Measurements from ENCODE around the gene ATP11B.

The ATP11B gene

GRCh38 chr3:182760576-182761164 is 32.6 kb upstream of the ATP11B start:
- no peak for DNase-seq
- H4K8ac ChIP-seq (ENCODE audit: low read depth, low read length): no peak overlapping the region
- H2BK5ac ChIP-seq (ENCODE audit: low read depth, low read length, poor library complexity): no peak overlapping the region
- H3K18ac ChIP-seq (ENCODE audit: low read length): no peak overlapping the region
- H3K79me1 ChIP-seq (ENCODE audit: low read length): no peaks in the 10 kb centered on the region
- no CpG with 5 or more reads among the region's 13 CpGs for WGBS (ENCODE audit: extremely low coverage, insufficient coverage, insufficient read length)
- H3K79me2 ChIP-seq (ENCODE audit: control insufficient read depth, insufficient read depth, low read length, poor library complexity): no peaks in the 10 kb centered on the region
- H3K4me1 ChIP-seq (ENCODE audit: control insufficient read depth in 1 of 2, insufficient read depth in 2 of 2, low read length in 2 of 2): no peaks in the 10 kb centered on the region
- H2BK120ac ChIP-seq (ENCODE audit: insufficient read depth, low read length, poor library complexity): no peak overlapping the region
- H3K27me3 ChIP-seq (ENCODE audit: insufficient read depth, low read length): no peaks in the 10 kb centered on the region
- no peak overlapping the region for H3K27ac ChIP-seq (ENCODE audit: low read depth, low read length)
- no peak overlapping the region for H4K91ac ChIP-seq (ENCODE audit: low read depth, low read length)
- H3K14ac ChIP-seq (ENCODE audit: low read length): no peak overlapping the region
- H2BK12ac ChIP-seq (ENCODE audit: low read length): no peak overlapping the region
- no peaks in the 10 kb centered on the region for H3K9me3 ChIP-seq (ENCODE audit: insufficient read depth, low read depth, low read length)
- H3K9ac ChIP-seq (ENCODE audit: low read length): no peak overlapping the region
- H2AFZ ChIP-seq (ENCODE audit: insufficient read depth, low read length, poor library complexity): no peak overlapping the region
- H2AK5ac ChIP-seq (ENCODE audit: low read length): no peak overlapping the region
- H3K4me2 ChIP-seq (ENCODE audit: low read length): no peak overlapping the region
- no peak overlapping the region for H3K4ac ChIP-seq (ENCODE audit: low read depth, low read length)
- H4K12ac ChIP-seq (ENCODE audit: low read depth, low read length): no peak overlapping the region
- H3K4me3 ChIP-seq (ENCODE audit: low read depth, low read length): no peak overlapping the region
- H3K23ac ChIP-seq (ENCODE audit: low read length): no peak overlapping the region
- H3K36me3 ChIP-seq (ENCODE audit: control insufficient read depth in 1 of 2, insufficient read depth in 2 of 2, low read length in 2 of 2): no peaks in the 10 kb centered on the region

GRCh38 chr3:182763896-182764295 is 29.4 kb upstream of the ATP11B start:
- Histone ChIP-seq H3K4ac (ENCODE audit: low read depth, low read length) (no peak overlapping the region), H2AK5ac (ENCODE audit: low read length) (no peak overlapping the region), H3K79me1 (ENCODE audit: low read length) (no peaks in the 10 kb centered on the region), H3K4me3 (ENCODE audit: low read depth, low read length) (no peak overlapping the region), H3K79me2 (ENCODE audit: control insufficient read depth, insufficient read depth, low read length, poor library complexity) (no peaks in the 10 kb centered on the region), H3K9me3 (ENCODE audit: insufficient read depth, low read depth, low read length) (no peaks in the 10 kb centered on the region), H4K8ac (ENCODE audit: low read depth, low read length) (no peak overlapping the region), H2BK120ac (ENCODE audit: insufficient read depth, low read length, poor library complexity) (no peak overlapping the region), H3K4me2 (ENCODE audit: low read length) (no peak overlapping the region), H4K12ac (ENCODE audit: low read depth, low read length) (no peak overlapping the region), H3K18ac (ENCODE audit: low read length) (no peak overlapping the region), H3K14ac (ENCODE audit: low read length) (no peak overlapping the region), H3K27ac (ENCODE audit: low read depth, low read length) (no peak overlapping the region), H2BK5ac (ENCODE audit: low read depth, low read length, poor library complexity) (no peak overlapping the region), H4K91ac (ENCODE audit: low read depth, low read length) (no peak overlapping the region), H3K23ac (ENCODE audit: low read length) (no peak overlapping the region), H2AFZ (ENCODE audit: insufficient read depth, low read length, poor library complexity) (no peak overlapping the region), H3K27me3 (ENCODE audit: insufficient read depth, low read length) (no peaks in the 10 kb centered on the region), H2BK12ac (ENCODE audit: low read length) (no peak overlapping the region), H3K36me3 (ENCODE audit: control insufficient read depth in 1 of 2, insufficient read depth in 2 of 2, low read length in 2 of 2) (no peaks in the 10 kb centered on the region), H3K4me1 (ENCODE audit: control insufficient read depth in 1 of 2, insufficient read depth in 2 of 2, low read length in 2 of 2) (no peaks in the 10 kb centered on the region), H3K9ac (ENCODE audit: low read length) (no peak overlapping the region)
- DNase-seq: no peak
- 100% methylated on average over 2 of the region's 2 CpGs for WGBS (ENCODE audit: extremely low coverage, insufficient coverage, insufficient read length)

GRCh38 chr3:182765287-182765686 is 28.0 kb upstream of the ATP11B start:
- Histone ChIP-seq H3K27ac (ENCODE audit: low read depth, low read length) (no peak overlapping the region), H3K14ac (ENCODE audit: low read length) (no peak overlapping the region), H3K9ac (ENCODE audit: low read length) (no peak overlapping the region), H3K27me3 (ENCODE audit: insufficient read depth, low read length) (no peaks in the 10 kb centered on the region), H2BK120ac (ENCODE audit: insufficient read depth, low read length, poor library complexity) (no peak overlapping the region), H2BK5ac (ENCODE audit: low read depth, low read length, poor library complexity) (no peak overlapping the region), H3K79me1 (ENCODE audit: low read length) (no peaks in the 10 kb centered on the region), H3K4ac (ENCODE audit: low read depth, low read length) (no peak overlapping the region), H3K4me1 (ENCODE audit: control insufficient read depth in 1 of 2, insufficient read depth in 2 of 2, low read length in 2 of 2) (no peaks in the 10 kb centered on the region), H3K4me3 (ENCODE audit: low read depth, low read length) (no peak overlapping the region), H3K79me2 (ENCODE audit: control insufficient read depth, insufficient read depth, low read length, poor library complexity) (no peaks in the 10 kb centered on the region), H4K12ac (ENCODE audit: low read depth, low read length) (no peak overlapping the region), H3K9me3 (ENCODE audit: insufficient read depth, low read depth, low read length) (no peaks in the 10 kb centered on the region), H3K4me2 (ENCODE audit: low read length) (no peak overlapping the region), H3K23ac (ENCODE audit: low read length) (no peak overlapping the region), H4K91ac (ENCODE audit: low read depth, low read length) (no peak overlapping the region), H3K18ac (ENCODE audit: low read length) (no peak overlapping the region), H3K36me3 (ENCODE audit: control insufficient read depth in 1 of 2, insufficient read depth in 2 of 2, low read length in 2 of 2) (no peaks in the 10 kb centered on the region), H2AFZ (ENCODE audit: insufficient read depth, low read length, poor library complexity) (no peak overlapping the region), H2BK12ac (ENCODE audit: low read length) (no peak overlapping the region), H4K8ac (ENCODE audit: low read depth, low read length) (no peak overlapping the region), H2AK5ac (ENCODE audit: low read length) (no peak overlapping the region)
- DNase-seq: no peak

GRCh38 chr3:182766099-182766498 is 27.2 kb upstream of the ATP11B start:
- no peak for DNase-seq
- no peaks in the 10 kb centered on the region for H3K27me3 ChIP-seq (ENCODE audit: insufficient read depth, low read length)
- H3K4me1 ChIP-seq (ENCODE audit: control insufficient read depth in 1 of 2, insufficient read depth in 2 of 2, low read length in 2 of 2): no peaks in the 10 kb centered on the region
- no peak overlapping the region for H2AFZ ChIP-seq (ENCODE audit: insufficient read depth, low read length, poor library complexity)
- H3K18ac ChIP-seq (ENCODE audit: low read length): no peak overlapping the region
- H2BK120ac ChIP-seq (ENCODE audit: insufficient read depth, low read length, poor library complexity): no peak overlapping the region
- no peak overlapping the region for H3K27ac ChIP-seq (ENCODE audit: low read depth, low read length)
- no CpG with 5 or more reads among the region's 2 CpGs for WGBS (ENCODE audit: extremely low coverage, insufficient coverage, insufficient read length)
- no peak overlapping the region for H2BK12ac ChIP-seq (ENCODE audit: low read length)
- no peak overlapping the region for H2BK5ac ChIP-seq (ENCODE audit: low read depth, low read length, poor library complexity)
- no peak overlapping the region for H2AK5ac ChIP-seq (ENCODE audit: low read length)
- H3K36me3 ChIP-seq (ENCODE audit: control insufficient read depth in 1 of 2, insufficient read depth in 2 of 2, low read length in 2 of 2): no peaks in the 10 kb centered on the region
- H3K14ac ChIP-seq (ENCODE audit: low read length): no peak overlapping the region
- no peak overlapping the region for H4K12ac ChIP-seq (ENCODE audit: low read depth, low read length)
- H4K8ac ChIP-seq (ENCODE audit: low read depth, low read length): no peak overlapping the region
- H3K4me2 ChIP-seq (ENCODE audit: low read length): no peak overlapping the region
- no peak overlapping the region for H3K4ac ChIP-seq (ENCODE audit: low read depth, low read length)
- H3K79me1 ChIP-seq (ENCODE audit: low read length): no peaks in the 10 kb centered on the region
- no peaks in the 10 kb centered on the region for H3K79me2 ChIP-seq (ENCODE audit: control insufficient read depth, insufficient read depth, low read length, poor library complexity)
- H3K23ac ChIP-seq (ENCODE audit: low read length): no peak overlapping the region
- no peak overlapping the region for H4K91ac ChIP-seq (ENCODE audit: low read depth, low read length)
- no peaks in the 10 kb centered on the region for H3K9me3 ChIP-seq (ENCODE audit: insufficient read depth, low read depth, low read length)
- no peak overlapping the region for H3K4me3 ChIP-seq (ENCODE audit: low read depth, low read length)
- no peak overlapping the region for H3K9ac ChIP-seq (ENCODE audit: low read length)

All from trophoblast cell (in vitro differentiated cells and primary cell).